GM23338 (cell line): ENCODE measurements around the gene ENOX1. TPM values are rescaled to one million over a fixed set of nuclear protein-coding genes. Genes with fewer than 3 reads are reported as not detected.

Experiments
- ATAC-seq: fragments of 200-7000 bp; cut with Tn5 transposase; 3 replicates; pipeline ENCODE4 v1.9.1; 2020
- DNase-seq: peaks from one replicate; pipeline ENCODE4 v3.0.0-alpha.2; 2015; ENCODE audit warnings: low spot score
- H2AFZ ChIP-seq: fragments of 200-600 bp; sonication (generic); 2 replicates; pipeline ENCODE4 v1.8.0; 2016; ENCODE audit warnings: antibody characterized with exemption, mild to moderate bottlenecking, moderate library complexity
- H3F3A ChIP-seq: fragments of 200-600 bp; sonication (generic); replicated peaks from 2 replicates; pipeline ENCODE4 v1.8.0; 2017; ENCODE audit warnings: antibody characterized with exemption, mixed run types, low read depth
- H3K27ac ChIP-seq: fragments of 200-600 bp; sonication (generic); 2 replicates; pipeline ENCODE4 v1.6.1; 2016; ENCODE audit warnings: low read depth
- H3K27me3 ChIP-seq: fragments of 200-600 bp; sonication (generic); 2 replicates; pipeline ENCODE4 v1.8.0; 2016; ENCODE audit warnings: mild to moderate bottlenecking, mixed run types, moderate library complexity; ENCODE audit not compliant: insufficient read depth
- H3K36me3 ChIP-seq: fragments of 200-600 bp; sonication (generic); 2 replicates; pipeline ENCODE4 v1.8.0; 2016; ENCODE audit warnings: mild to moderate bottlenecking; ENCODE audit not compliant: insufficient read depth
- H3K4me1 ChIP-seq: fragments of 200-600 bp; sonication (generic); 2 replicates; pipeline ENCODE4 v1.8.0; 2016; ENCODE audit warnings: mild to moderate bottlenecking, moderate library complexity; ENCODE audit not compliant: insufficient read depth
- H3K4me2 ChIP-seq: fragments of 200-600 bp; sonication (generic); 2 replicates; pipeline ENCODE4 v1.7.1; 2017; ENCODE audit warnings: mixed run types
- H3K4me3 ChIP-seq: fragments of 200-600 bp; sonication (generic); 2 replicates; pipeline ENCODE4 v1.6.1; 2016; ENCODE audit warnings: mixed run types
- H3K79me2 ChIP-seq: fragments of 200-600 bp; sonication (generic); replicated peaks from 2 replicates; pipeline ENCODE4 v1.8.0; 2017; ENCODE audit warnings: mild to moderate bottlenecking; ENCODE audit not compliant: insufficient read depth
- H3K9me2 ChIP-seq: fragments of 200-600 bp; sonication (generic); 2 replicates; pipeline ENCODE4 v1.8.0; 2017; ENCODE audit not compliant: insufficient read depth
- H4K20me1 ChIP-seq: fragments of 200-600 bp; sonication (generic); replicated peaks from 2 replicates; pipeline ENCODE4 v1.8.0; 2017; ENCODE audit warnings: mild to moderate bottlenecking; ENCODE audit not compliant: insufficient read depth
- H3K27ac Mint-ChIP-seq: 2 replicates; pipeline ENCODE4 v1.8.0; 2020; ENCODE audit warnings: inconsistent platforms, mild to moderate bottlenecking, moderate library complexity, mixed read lengths
- H3K27me3 Mint-ChIP-seq: 3 replicates; pipeline ENCODE4 v1.8.0; 2022; ENCODE audit warnings: low read depth, mild to moderate bottlenecking, moderate library complexity, mixed read lengths, inconsistent platforms; ENCODE audit not compliant: insufficient read depth, poor library complexity
- H3K36me3 Mint-ChIP-seq: 3 replicates; pipeline ENCODE4 v1.8.0; 2021; ENCODE audit warnings: low read depth, mild to moderate bottlenecking, inconsistent platforms, moderate library complexity, mixed read lengths
- H3K4me1 Mint-ChIP-seq: 3 replicates; pipeline ENCODE4 v1.8.0; 2020; ENCODE audit warnings: mild to moderate bottlenecking, inconsistent platforms, mixed read lengths
- H3K4me3 Mint-ChIP-seq: 3 replicates; pipeline ENCODE4 v1.8.0; 2021; ENCODE audit warnings: moderate library complexity, mild to moderate bottlenecking, inconsistent platforms, mixed read lengths
- H3K9me3 Mint-ChIP-seq: 3 replicates; pipeline ENCODE4 v1.8.0; 2020; ENCODE audit warnings: moderate library complexity, mild to moderate bottlenecking, inconsistent platforms, mixed read lengths
- CTCF ChIP-seq, 2 experiments: fragments of 200-600 bp in 1 of 2; sonication (generic) in 1 of 2; conservative IDR thresholded peaks; 2 replicates each; pipeline versions ENCODE4 v1.5.1 to v1.6.1; 2016 to 2017; ENCODE audit warnings: antibody characterized with exemption in 2 of 2, low read depth in 2 of 2, mild to moderate bottlenecking in 2 of 2, moderate library complexity in 1 of 2
- EZH2 ChIP-seq: fragments of 200-600 bp; sonication (generic); IDR thresholded peaks from one replicate; pipeline ENCODE4 v1.8.0; 2017; ENCODE audit warnings: antibody characterized with exemption, mild to moderate bottlenecking, low read depth; ENCODE audit not compliant: unreplicated experiment
- EZH2phosphoT487 ChIP-seq: fragments of 200-600 bp; sonication (generic); IDR thresholded peaks from one replicate; pipeline ENCODE4 v1.8.1; 2018; ENCODE audit warnings: antibody characterized with exemption; ENCODE audit not compliant: unreplicated experiment
- JUNB ChIP-seq: IDR thresholded peaks from one replicate; pipeline ENCODE4 v1.6.1; 2016; ENCODE audit warnings: antibody characterized with exemption; ENCODE audit not compliant: unreplicated experiment
- NANOG ChIP-seq: IDR thresholded peaks from 2 replicates; pipeline ENCODE4 v1.6.1; 2016; ENCODE audit warnings: antibody characterized with exemption, borderline replicate concordance
- POLR2AphosphoS5 ChIP-seq: IDR thresholded peaks from 2 replicates; pipeline ENCODE4 v1.6.1; 2016; ENCODE audit warnings: antibody characterized with exemption, low read depth
- REST ChIP-seq: IDR thresholded peaks from one replicate; pipeline ENCODE4 v1.6.1; 2018; ENCODE audit warnings: antibody characterized with exemption; ENCODE audit not compliant: unreplicated experiment
- STAT1 ChIP-seq: IDR thresholded peaks from one replicate; pipeline ENCODE4 v1.6.1; 2016; ENCODE audit warnings: antibody characterized with exemption; ENCODE audit not compliant: unreplicated experiment
- ZNF114 ChIP-seq: fragments of 250-450 bp; sonication (Bioruptor Pico); IDR thresholded peaks from 2 replicates; pipeline ENCODE4 v1.5.0; 2020; ENCODE audit warnings: mild to moderate bottlenecking, moderate library complexity
- ZNF331 ChIP-seq: fragments of 250-450 bp; sonication (Bioruptor Pico); IDR thresholded peaks from 2 replicates; pipeline ENCODE4 v1.5.0; 2020; ENCODE audit warnings: low read depth, mild to moderate bottlenecking, moderate library complexity
- polyA plus RNA-seq: library from polyadenylated mRNA; unstranded; fragments of >200 nt; fragmentation: Nextera tagmentation; extraction: Ambion mirVana; gene quantifications from 2 replicates; pipeline ENCODE4 v1.2.1, GENCODE V29; 2016
- total RNA-seq: library from RNA; depleted of rRNA; stranded (reverse); fragments of >200 nt; shearing (Covaris generic); gene quantifications from 2 replicates; pipeline ENCODE4 v1.2.3, GENCODE V29; 2014
- TF ChIP-seq, protein P1 (sequence below): IDR thresholded peaks from 2 replicates; pipeline ENCODE4 v1.6.1; 2016; ENCODE audit warnings: antibody characterized with exemption
- TF ChIP-seq, protein P2 (sequence below): fragments of 250-450 bp; sonication (Bioruptor Pico); IDR thresholded peaks from 2 replicates; pipeline ENCODE4 v1.5.0; 2020; ENCODE audit warnings: mild to moderate bottlenecking, moderate library complexity

ENOX1 gene
- total and polyA plus RNA-seq, 2 experiments from 2014 or later = 0.66 to 0.81 TPM

DNA sequence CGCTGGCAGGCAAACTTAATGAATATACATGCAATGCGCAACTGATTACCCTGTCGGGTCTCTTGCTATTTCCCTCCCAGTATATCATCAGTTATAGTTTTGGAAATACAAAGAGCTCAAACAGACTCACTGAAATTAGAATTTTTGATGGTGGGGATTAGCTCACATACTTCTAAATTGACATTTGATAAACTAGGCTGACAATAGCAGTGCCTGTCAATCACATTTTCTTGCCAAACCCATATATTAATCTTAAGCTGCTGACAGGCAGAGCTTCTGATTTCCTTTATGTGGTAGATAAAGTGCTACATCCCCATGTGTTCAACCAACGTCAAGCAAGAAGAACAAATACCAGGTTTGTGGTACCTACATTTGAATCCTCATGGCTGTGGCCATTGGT, 521.7 kb downstream of the ENOX1 start:
- no peak for ATAC-seq
- no peaks in the 10 kb centered on the region for H3K4me1 ChIP-seq
- H3K4me3 ChIP-seq = no peak overlapping the region

More for the DNA sequence above, 521.7 kb downstream of the ENOX1 start:
- TF ChIP-seq CTCF (conservative IDR thresholded peaks at IDR 0.05; ENCODE audit: low read depth in 2 of 2) (no peak), POLR2AphosphoS5 (no peak), ZNF114 (no peak), EZH2 (no peak), ZNF331 (CRISPR knock-in tag) (no peak), NANOG (no peak), STAT1 (no peak), JUNB (no peak), EZH2phosphoT487 (no peak), REST (no peak)
- TF ChIP-seq, protein P1, sequence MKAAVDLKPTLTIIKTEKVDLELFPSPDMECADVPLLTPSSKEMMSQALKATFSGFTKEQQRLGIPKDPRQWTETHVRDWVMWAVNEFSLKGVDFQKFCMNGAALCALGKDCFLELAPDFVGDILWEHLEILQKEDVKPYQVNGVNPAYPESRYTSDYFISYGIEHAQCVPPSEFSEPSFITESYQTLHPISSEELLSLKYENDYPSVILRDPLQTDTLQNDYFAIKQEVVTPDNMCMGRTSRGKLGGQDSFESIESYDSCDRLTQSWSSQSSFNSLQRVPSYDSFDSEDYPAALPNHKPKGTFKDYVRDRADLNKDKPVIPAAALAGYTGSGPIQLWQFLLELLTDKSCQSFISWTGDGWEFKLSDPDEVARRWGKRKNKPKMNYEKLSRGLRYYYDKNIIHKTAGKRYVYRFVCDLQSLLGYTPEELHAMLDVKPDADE = no peak
- TF ChIP-seq, protein P2, sequence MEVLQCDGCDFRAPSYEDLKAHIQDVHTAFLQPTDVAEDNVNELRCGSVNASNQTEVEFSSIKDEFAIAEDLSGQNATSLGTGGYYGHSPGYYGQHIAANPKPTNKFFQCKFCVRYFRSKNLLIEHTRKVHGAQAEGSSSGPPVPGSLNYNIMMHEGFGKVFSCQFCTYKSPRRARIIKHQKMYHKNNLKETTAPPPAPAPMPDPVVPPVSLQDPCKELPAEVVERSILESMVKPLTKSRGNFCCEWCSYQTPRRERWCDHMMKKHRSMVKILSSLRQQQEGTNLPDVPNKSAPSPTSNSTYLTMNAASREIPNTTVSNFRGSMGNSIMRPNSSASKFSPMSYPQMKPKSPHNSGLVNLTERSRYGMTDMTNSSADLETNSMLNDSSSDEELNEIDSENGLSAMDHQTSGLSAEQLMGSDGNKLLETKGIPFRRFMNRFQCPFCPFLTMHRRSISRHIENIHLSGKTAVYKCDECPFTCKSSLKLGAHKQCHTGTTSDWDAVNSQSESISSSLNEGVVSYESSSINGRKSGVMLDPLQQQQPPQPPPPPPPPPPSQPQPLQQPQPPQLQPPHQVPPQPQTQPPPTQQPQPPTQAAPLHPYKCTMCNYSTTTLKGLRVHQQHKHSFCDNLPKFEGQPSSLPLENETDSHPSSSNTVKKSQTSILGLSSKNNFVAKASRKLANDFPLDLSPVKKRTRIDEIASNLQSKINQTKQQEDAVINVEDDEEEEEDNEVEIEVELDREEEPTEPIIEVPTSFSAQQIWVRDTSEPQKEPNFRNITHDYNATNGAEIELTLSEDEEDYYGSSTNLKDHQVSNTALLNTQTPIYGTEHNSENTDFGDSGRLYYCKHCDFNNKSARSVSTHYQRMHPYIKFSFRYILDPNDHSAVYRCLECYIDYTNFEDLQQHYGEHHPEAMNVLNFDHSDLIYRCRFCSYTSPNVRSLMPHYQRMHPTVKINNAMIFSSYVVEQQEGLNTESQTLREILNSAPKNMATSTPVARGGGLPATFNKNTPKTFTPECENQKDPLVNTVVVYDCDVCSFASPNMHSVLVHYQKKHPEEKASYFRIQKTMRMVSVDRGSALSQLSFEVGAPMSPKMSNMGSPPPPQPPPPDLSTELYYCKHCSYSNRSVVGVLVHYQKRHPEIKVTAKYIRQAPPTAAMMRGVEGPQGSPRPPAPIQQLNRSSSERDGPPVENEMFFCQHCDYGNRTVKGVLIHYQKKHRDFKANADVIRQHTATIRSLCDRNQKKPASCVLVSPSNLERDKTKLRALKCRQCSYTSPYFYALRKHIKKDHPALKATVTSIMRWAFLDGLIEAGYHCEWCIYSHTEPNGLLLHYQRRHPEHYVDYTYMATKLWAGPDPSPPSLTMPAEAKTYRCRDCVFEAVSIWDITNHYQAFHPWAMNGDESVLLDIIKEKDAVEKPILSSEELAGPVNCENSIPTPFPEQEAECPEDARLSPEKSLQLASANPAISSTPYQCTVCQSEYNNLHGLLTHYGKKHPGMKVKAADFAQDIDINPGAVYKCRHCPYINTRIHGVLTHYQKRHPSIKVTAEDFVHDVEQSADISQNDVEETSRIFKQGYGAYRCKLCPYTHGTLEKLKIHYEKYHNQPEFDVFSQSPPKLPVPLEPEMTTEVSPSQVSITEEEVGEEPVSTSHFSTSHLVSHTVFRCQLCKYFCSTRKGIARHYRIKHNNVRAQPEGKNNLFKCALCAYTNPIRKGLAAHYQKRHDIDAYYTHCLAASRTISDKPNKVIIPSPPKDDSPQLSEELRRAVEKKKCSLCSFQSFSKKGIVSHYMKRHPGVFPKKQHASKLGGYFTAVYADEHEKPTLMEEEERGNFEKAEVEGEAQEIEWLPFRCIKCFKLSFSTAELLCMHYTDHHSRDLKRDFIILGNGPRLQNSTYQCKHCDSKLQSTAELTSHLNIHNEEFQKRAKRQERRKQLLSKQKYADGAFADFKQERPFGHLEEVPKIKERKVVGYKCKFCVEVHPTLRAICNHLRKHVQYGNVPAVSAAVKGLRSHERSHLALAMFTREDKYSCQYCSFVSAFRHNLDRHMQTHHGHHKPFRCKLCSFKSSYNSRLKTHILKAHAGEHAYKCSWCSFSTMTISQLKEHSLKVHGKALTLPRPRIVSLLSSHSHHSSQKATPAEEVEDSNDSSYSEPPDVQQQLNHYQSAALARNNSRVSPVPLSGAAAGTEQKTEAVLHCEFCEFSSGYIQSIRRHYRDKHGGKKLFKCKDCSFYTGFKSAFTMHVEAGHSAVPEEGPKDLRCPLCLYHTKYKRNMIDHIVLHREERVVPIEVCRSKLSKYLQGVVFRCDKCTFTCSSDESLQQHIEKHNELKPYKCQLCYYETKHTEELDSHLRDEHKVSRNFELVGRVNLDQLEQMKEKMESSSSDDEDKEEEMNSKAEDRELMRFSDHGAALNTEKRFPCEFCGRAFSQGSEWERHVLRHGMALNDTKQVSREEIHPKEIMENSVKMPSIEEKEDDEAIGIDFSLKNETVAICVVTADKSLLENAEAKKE (CRISPR knock-in tag) = no peak
- no peaks in the 10 kb centered on the region for H3F3A ChIP-seq
- no peak overlapping the region for H3K27ac Mint-ChIP-seq
- no peak overlapping the region for H2AFZ ChIP-seq
- no peaks in the 10 kb centered on the region for H4K20me1 ChIP-seq
- peaks cover 3% of the 10 kb centered on the region; the same call in 1 of the 2 replicates for H3K9me2 ChIP-seq
- no peaks in the 10 kb centered on the region for H3K36me3 ChIP-seq
- H3K27ac ChIP-seq = no peak overlapping the region
- no peaks in the 10 kb centered on the region for H3K27me3 Mint-ChIP-seq
- H3K27me3 ChIP-seq = no peaks in the 10 kb centered on the region
- no peaks in the 10 kb centered on the region for H3K79me2 ChIP-seq
- H3K4me2 ChIP-seq = no peak overlapping the region
- H3K36me3 Mint-ChIP-seq = no peaks in the 10 kb centered on the region
- peaks cover 21% of the 10 kb centered on the region for H3K4me1 Mint-ChIP-seq
- H3K9me3 Mint-ChIP-seq = no peaks in the 10 kb centered on the region
- no peak overlapping the region for H3K4me3 Mint-ChIP-seq
- no peak for DNase-seq
